ENCODE results near the gene PRSS36. TPM values are rescaled to one million over a fixed set of nuclear protein-coding genes. Genes with fewer than 3 reads are reported as not detected.
"Not testable (repeated sequence)": the region's sequence is repeated elsewhere in the genome, so short reads cannot be mapped to it uniquely, and the experiment has no call there.

Gene PRSS36
- total RNA-seq = 0.52 TPM

- H3K9ac ChIP-seq (ENCODE audit: low read depth in 1 of 3, low read length in 3 of 3) = no peak within 1 kb of the TSS
- no peak within 1 kb of the TSS for H3K27ac ChIP-seq (ENCODE audit: low read depth, low read length)
- H3K27me3 ChIP-seq (ENCODE audit: control insufficient read depth in 3 of 3, insufficient read depth in 3 of 3, low read length in 3 of 3) = peaks cover 8 to 14% (median 12%) of the 10 kb centered on the region in 3 donors
- H3K4me3 ChIP-seq (ENCODE audit: low read length in 3 of 3) = no peak within 1 kb of the TSS
- H3K36me3 ChIP-seq (ENCODE audit: control insufficient read depth in 3 of 3, insufficient read depth in 3 of 3, low read length in 3 of 3) = no peaks in the 10 kb centered on the region
- H3K9me3 ChIP-seq (ENCODE audit: control insufficient read depth in 3 of 3, low read length in 3 of 3) = no peaks in the 10 kb centered on the region
- H3K4me1 ChIP-seq (ENCODE audit: control insufficient read depth in 3 of 3, insufficient read depth in 3 of 3, low read length in 3 of 3) = peaks cover 4 to 6% (median 5%) of the 10 kb centered on the region in 3 donors
Observed at GRCh38 chr16:31149894-31150890, at the start of gene PRSS36. Gene PRSS36, minus strand, starts transcription at chr16:31150066. Its CDS starts 31 bp downstream, at chr16:31150035.

- peaks cover 21 to 32% (median 26%) of the 10 kb centered on the region in 3 donors for H3K36me3 ChIP-seq (ENCODE audit: control insufficient read depth in 3 of 3, insufficient read depth in 3 of 3, low read length in 3 of 3)
Observed at GRCh38 chr16:31199430-31200041, 49.7 kb upstream of the PRSS36 start.

GRCh38 chr16:31198207-31198882, 48.5 kb upstream of the PRSS36 start:
- Histone ChIP-seq H3K4me1 (ENCODE audit: control insufficient read depth in 3 of 3, insufficient read depth in 3 of 3, low read length in 3 of 3) (peaks cover 16 to 20% (median 19%) of the 10 kb centered on the region in 3 donors), H3K27me3 (ENCODE audit: control insufficient read depth in 3 of 3, insufficient read depth in 3 of 3, low read length in 3 of 3) (no peaks in the 10 kb centered on the region), H3K27ac (ENCODE audit: low read depth, low read length) (no peak overlapping the region), H3K36me3 (ENCODE audit: control insufficient read depth in 3 of 3, insufficient read depth in 3 of 3, low read length in 3 of 3) (peaks cover 26 to 41% (median 37%) of the 10 kb centered on the region in 3 donors), H3K9ac (ENCODE audit: low read depth in 1 of 3, low read length in 3 of 3) (no peak overlapping the region), H3K4me3 (ENCODE audit: low read length in 3 of 3) (no peak overlapping the region), H3K9me3 (ENCODE audit: control insufficient read depth in 3 of 3, low read length in 3 of 3) (no peaks in the 10 kb centered on the region)

More at GRCh38 chr16:31199430-31200041, 49.7 kb upstream of the PRSS36 start:
- H3K9ac ChIP-seq (ENCODE audit: low read depth in 1 of 3, low read length in 3 of 3) = no peak overlapping the region
- no peak overlapping the region for H3K27ac ChIP-seq (ENCODE audit: low read depth, low read length)
- no peak overlapping the region for H3K4me3 ChIP-seq (ENCODE audit: low read length in 3 of 3)
- H3K9me3 ChIP-seq (ENCODE audit: control insufficient read depth in 3 of 3, low read length in 3 of 3) = no peaks in the 10 kb centered on the region
- H3K27me3 ChIP-seq (ENCODE audit: control insufficient read depth in 3 of 3, insufficient read depth in 3 of 3, low read length in 3 of 3) = no peaks in the 10 kb centered on the region
- H3K4me1 ChIP-seq (ENCODE audit: control insufficient read depth in 3 of 3, insufficient read depth in 3 of 3, low read length in 3 of 3) = peaks cover 16 to 23% (median 19%) of the 10 kb centered on the region in 3 donors

- Histone ChIP-seq H3K27me3 (ENCODE audit: control insufficient read depth in 3 of 3, insufficient read depth in 3 of 3, low read length in 3 of 3) (no peaks in the 10 kb centered on the region), H3K4me1 (ENCODE audit: control insufficient read depth in 3 of 3, insufficient read depth in 3 of 3, low read length in 3 of 3) (peaks cover 7 to 9% (median 7%) of the 10 kb centered on the region in 3 donors), H3K27ac (ENCODE audit: low read depth, low read length) (no peak overlapping the region), H3K9ac (ENCODE audit: low read depth in 1 of 3, low read length in 3 of 3) (no peak overlapping the region), H3K36me3 (ENCODE audit: control insufficient read depth in 3 of 3, insufficient read depth in 3 of 3, low read length in 3 of 3) (peaks cover 43 to 55% (median 52%) of the 10 kb centered on the region in 3 donors), H3K4me3 (ENCODE audit: low read length in 3 of 3) (no peak overlapping the region), H3K9me3 (ENCODE audit: control insufficient read depth in 3 of 3, low read length in 3 of 3) (no peaks in the 10 kb centered on the region)
Observed at GRCh38 chr16:31196324-31197088, 46.6 kb upstream of the PRSS36 start.

- H3K9ac ChIP-seq (ENCODE audit: low read depth in 1 of 3, low read length in 3 of 3); H3K4me1 ChIP-seq (ENCODE audit: control insufficient read depth in 3 of 3, insufficient read depth in 3 of 3, low read length in 3 of 3); H3K27me3 ChIP-seq (ENCODE audit: control insufficient read depth in 3 of 3, insufficient read depth in 3 of 3, low read length in 3 of 3); H3K4me3 ChIP-seq (ENCODE audit: low read length in 3 of 3); H3K27ac ChIP-seq (ENCODE audit: low read depth, low read length); H3K9me3 ChIP-seq (ENCODE audit: control insufficient read depth in 3 of 3, low read length in 3 of 3): not testable (repeated sequence)
- peaks cover 49 to 61% (median 56%) of the 10 kb centered on the region in 3 donors for H3K36me3 ChIP-seq (ENCODE audit: control insufficient read depth in 3 of 3, insufficient read depth in 3 of 3, low read length in 3 of 3)
Observed at GRCh38 chr16:31195861-31196260, 46.0 kb upstream of the PRSS36 start.

- no peaks in the 10 kb centered on the region for H3K4me1 ChIP-seq (ENCODE audit: control insufficient read depth in 3 of 3, insufficient read depth in 3 of 3, low read length in 3 of 3)
- H3K36me3 ChIP-seq (ENCODE audit: control insufficient read depth in 3 of 3, insufficient read depth in 3 of 3, low read length in 3 of 3) = peaks cover 58 to 71% (median 62%) of the 10 kb centered on the region in 3 donors
- no peak overlapping the region for H3K4me3 ChIP-seq (ENCODE audit: low read length in 3 of 3)
- no peaks in the 10 kb centered on the region for H3K9me3 ChIP-seq (ENCODE audit: control insufficient read depth in 3 of 3, low read length in 3 of 3)
- H3K27ac ChIP-seq (ENCODE audit: low read depth, low read length) = no peak overlapping the region
- no peaks in the 10 kb centered on the region for H3K27me3 ChIP-seq (ENCODE audit: control insufficient read depth in 3 of 3, insufficient read depth in 3 of 3, low read length in 3 of 3)
- H3K9ac ChIP-seq (ENCODE audit: low read depth in 1 of 3, low read length in 3 of 3) = no peak overlapping the region
Observed at GRCh38 chr16:31194898-31195297, 45.0 kb upstream of the PRSS36 start.

GRCh38 chr16:31193874-31194273, 44.0 kb upstream of the PRSS36 start:
- Histone ChIP-seq H3K4me1 (ENCODE audit: control insufficient read depth in 3 of 3, insufficient read depth in 3 of 3, low read length in 3 of 3) (no peaks in the 10 kb centered on the region), H3K27me3 (ENCODE audit: control insufficient read depth in 3 of 3, insufficient read depth in 3 of 3, low read length in 3 of 3) (no peaks in the 10 kb centered on the region), H3K9me3 (ENCODE audit: control insufficient read depth in 3 of 3, low read length in 3 of 3) (no peaks in the 10 kb centered on the region), H3K36me3 (ENCODE audit: control insufficient read depth in 3 of 3, insufficient read depth in 3 of 3, low read length in 3 of 3) (peaks cover 61 to 78% (median 67%) of the 10 kb centered on the region in 3 donors), H3K9ac (ENCODE audit: low read depth in 1 of 3, low read length in 3 of 3) (no peak overlapping the region), H3K27ac (ENCODE audit: low read depth, low read length) (no peak overlapping the region), H3K4me3 (ENCODE audit: low read length in 3 of 3) (no peak overlapping the region)

GRCh38 chr16:31192856-31193642, 43.2 kb upstream of the PRSS36 start:
- Histone ChIP-seq H3K36me3 (ENCODE audit: control insufficient read depth in 3 of 3, insufficient read depth in 3 of 3, low read length in 3 of 3) (peaks cover 62 to 82% (median 75%) of the 10 kb centered on the region in 3 donors), H3K4me3 (ENCODE audit: low read length in 3 of 3) (no peak overlapping the region), H3K9ac (ENCODE audit: low read depth in 1 of 3, low read length in 3 of 3) (no peak overlapping the region), H3K9me3 (ENCODE audit: control insufficient read depth in 3 of 3, low read length in 3 of 3) (no peaks in the 10 kb centered on the region), H3K4me1 (ENCODE audit: control insufficient read depth in 3 of 3, insufficient read depth in 3 of 3, low read length in 3 of 3) (peaks cover 0 to 1% (median 0%) of the 10 kb centered on the region in 3 donors), H3K27me3 (ENCODE audit: control insufficient read depth in 3 of 3, insufficient read depth in 3 of 3, low read length in 3 of 3) (no peaks in the 10 kb centered on the region), H3K27ac (ENCODE audit: low read depth, low read length) (no peak overlapping the region)
